Measurements from ENCODE around the gene RBM47.
"Not testable (repeated sequence)": the region's sequence is repeated elsewhere in the genome, so short reads cannot be mapped to it uniquely, and the experiment has no call there.

The RBM47 gene

GRCh38 chr4:40562208-40562607 lies 67.5 kb downstream of the RBM47 start:
- no peak for DNase-seq (ENCODE audit: low read depth)

GRCh38 chr4:40561543-40562177 lies 68.0 kb downstream of the RBM47 start:
- not testable (repeated sequence) for DNase-seq (ENCODE audit: low read depth)

GRCh38 chr4:40559585-40560465 lies 69.8 kb downstream of the RBM47 start:
- no peak for DNase-seq (ENCODE audit: low read depth)

GRCh38 chr4:40557736-40558135 lies 71.9 kb downstream of the RBM47 start:
- DNase-seq (ENCODE audit: low read depth), result no peak

- DNase-seq (ENCODE audit: low read depth), result no peak
Measured at GRCh38 chr4:40555176-40555900, 74.3 kb downstream of the RBM47 start.

- not testable (repeated sequence) for DNase-seq (ENCODE audit: low read depth)
Measured at GRCh38 chr4:40554641-40555040, 75.0 kb downstream of the RBM47 start.

- DNase-seq (ENCODE audit: low read depth), result no peak
Measured at GRCh38 chr4:40553995-40554394, 75.7 kb downstream of the RBM47 start.

- no peak for DNase-seq (ENCODE audit: low read depth)
Measured at GRCh38 chr4:40552536-40552935, 77.1 kb downstream of the RBM47 start.

GRCh38 chr4:40551568-40552136 lies 78.0 kb downstream of the RBM47 start:
- peak; percentile 36 for DNase-seq (ENCODE audit: low read depth)

- DNase-seq (ENCODE audit: low read depth), result no peak
Measured at GRCh38 chr4:40550948-40551462, 78.7 kb downstream of the RBM47 start.

- no peak for DNase-seq (ENCODE audit: low read depth)
Measured at GRCh38 chr4:40550196-40550595, 79.5 kb downstream of the RBM47 start.

GRCh38 chr4:40548256-40548655 lies 81.4 kb downstream of the RBM47 start:
- no peak for DNase-seq (ENCODE audit: low read depth)

GRCh38 chr4:40547789-40548132 lies 81.9 kb downstream of the RBM47 start:
- DNase-seq (ENCODE audit: low read depth), result no peak

- DNase-seq (ENCODE audit: low read depth), result no peak
Measured at GRCh38 chr4:40546969-40547788, 82.5 kb downstream of the RBM47 start.

- no peak for DNase-seq (ENCODE audit: low read depth)
Measured at GRCh38 chr4:40546506-40546905, 83.2 kb downstream of the RBM47 start.

GRCh38 chr4:40545487-40545886 lies 84.2 kb downstream of the RBM47 start:
- DNase-seq (ENCODE audit: low read depth), result not testable (repeated sequence)

GRCh38 chr4:40544221-40544620 lies 85.4 kb downstream of the RBM47 start:
- no peak for DNase-seq (ENCODE audit: low read depth)

GRCh38 chr4:40540800-40541199 lies 88.9 kb downstream of the RBM47 start:
- no peak for DNase-seq (ENCODE audit: low read depth)

GRCh38 chr4:40536032-40536431 lies 93.6 kb downstream of the RBM47 start:
- DNase-seq (ENCODE audit: low read depth), result no peak

- no peak for DNase-seq (ENCODE audit: low read depth)
Measured at GRCh38 chr4:40531636-40532023, 98.0 kb downstream of the RBM47 start.

- DNase-seq (ENCODE audit: low read depth), result no peak
Measured at GRCh38 chr4:40530961-40531635, 98.6 kb downstream of the RBM47 start.
